ENCODE results near the gene AHCY.
A peak's percentile ranks its signal among the peaks of the same experiment; 100 is the strongest.

DNA sequence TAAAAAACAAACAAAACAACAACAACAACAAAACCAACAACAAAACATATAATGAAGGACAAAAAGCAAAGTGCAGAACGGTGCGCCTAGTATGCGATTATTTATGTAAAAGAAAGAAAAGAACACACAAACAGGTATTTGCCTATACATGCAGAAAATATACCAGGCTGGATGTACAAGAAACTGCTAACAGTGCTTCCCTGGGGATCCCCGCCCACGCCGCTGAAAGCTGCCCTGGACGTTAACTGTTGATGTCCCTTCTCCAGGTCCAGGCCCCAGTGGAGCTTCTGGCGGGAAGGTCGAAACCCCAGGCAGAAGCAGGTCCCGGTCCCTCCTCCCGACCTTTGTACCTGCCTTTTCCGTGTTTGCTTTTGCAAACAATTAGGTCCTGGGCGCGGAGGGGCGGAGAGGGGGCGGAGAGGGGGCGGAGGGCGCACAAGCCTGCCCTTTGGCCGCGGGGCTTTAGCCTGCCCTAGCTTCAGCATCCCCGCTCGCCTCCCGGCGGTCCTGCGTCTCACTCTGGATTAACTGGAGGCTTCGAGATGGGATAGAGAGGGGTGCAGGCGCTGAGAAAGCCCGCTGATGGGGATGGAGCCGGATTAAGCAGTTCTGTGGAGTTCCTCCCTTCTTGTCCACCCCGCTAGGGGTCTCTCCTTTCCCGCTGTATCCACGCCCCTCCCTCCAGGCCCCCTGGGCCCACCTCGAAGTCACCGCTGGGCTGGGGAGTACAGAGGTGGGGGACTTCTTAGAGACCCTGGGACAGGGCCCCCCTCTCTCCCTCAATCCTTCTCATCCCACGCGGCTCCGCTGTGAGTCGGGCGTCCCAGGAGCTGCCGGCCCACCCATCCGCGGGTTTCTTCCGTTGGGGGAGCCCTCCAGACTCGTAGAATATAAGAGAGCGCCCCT lies 8.2 kb upstream of the AHCY start:
- TF ChIP-seq, protein P1, sequence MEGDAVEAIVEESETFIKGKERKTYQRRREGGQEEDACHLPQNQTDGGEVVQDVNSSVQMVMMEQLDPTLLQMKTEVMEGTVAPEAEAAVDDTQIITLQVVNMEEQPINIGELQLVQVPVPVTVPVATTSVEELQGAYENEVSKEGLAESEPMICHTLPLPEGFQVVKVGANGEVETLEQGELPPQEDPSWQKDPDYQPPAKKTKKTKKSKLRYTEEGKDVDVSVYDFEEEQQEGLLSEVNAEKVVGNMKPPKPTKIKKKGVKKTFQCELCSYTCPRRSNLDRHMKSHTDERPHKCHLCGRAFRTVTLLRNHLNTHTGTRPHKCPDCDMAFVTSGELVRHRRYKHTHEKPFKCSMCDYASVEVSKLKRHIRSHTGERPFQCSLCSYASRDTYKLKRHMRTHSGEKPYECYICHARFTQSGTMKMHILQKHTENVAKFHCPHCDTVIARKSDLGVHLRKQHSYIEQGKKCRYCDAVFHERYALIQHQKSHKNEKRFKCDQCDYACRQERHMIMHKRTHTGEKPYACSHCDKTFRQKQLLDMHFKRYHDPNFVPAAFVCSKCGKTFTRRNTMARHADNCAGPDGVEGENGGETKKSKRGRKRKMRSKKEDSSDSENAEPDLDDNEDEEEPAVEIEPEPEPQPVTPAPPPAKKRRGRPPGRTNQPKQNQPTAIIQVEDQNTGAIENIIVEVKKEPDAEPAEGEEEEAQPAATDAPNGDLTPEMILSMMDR (IDR thresholded peaks at IDR 0.05; ENCODE audit: poor library complexity, severe bottlenecking) = peak; percentile 15
- TF ChIP-seq TAF1 (IDR thresholded peaks at IDR 0.05; ENCODE audit: low read depth) (no peak), POLR2AphosphoS5 (IDR thresholded peaks at IDR 0.05) (no peak), RAD21 (conservative IDR thresholded peaks at IDR 0.05) (no peak), MXI1 (conservative IDR thresholded peaks at IDR 0.05; ENCODE audit: poor library complexity, severe bottlenecking) (no peak), EZH2 (IDR thresholded peaks at IDR 0.05; ENCODE audit: borderline replicate concordance, insufficient read depth, low read length, poor library complexity, severe bottlenecking) (no peak), EP300 (conservative IDR thresholded peaks at IDR 0.05; ENCODE audit: poor library complexity, severe bottlenecking) (no peak)
